ENCODE measurements around the gene BTBD16. TPM values are rescaled to one million over a fixed set of nuclear protein-coding genes. Genes with fewer than 3 reads are reported as not detected.

Gene BTBD16
- total RNA-seq, 4 donors from 2014 or later = not detected

DNA sequence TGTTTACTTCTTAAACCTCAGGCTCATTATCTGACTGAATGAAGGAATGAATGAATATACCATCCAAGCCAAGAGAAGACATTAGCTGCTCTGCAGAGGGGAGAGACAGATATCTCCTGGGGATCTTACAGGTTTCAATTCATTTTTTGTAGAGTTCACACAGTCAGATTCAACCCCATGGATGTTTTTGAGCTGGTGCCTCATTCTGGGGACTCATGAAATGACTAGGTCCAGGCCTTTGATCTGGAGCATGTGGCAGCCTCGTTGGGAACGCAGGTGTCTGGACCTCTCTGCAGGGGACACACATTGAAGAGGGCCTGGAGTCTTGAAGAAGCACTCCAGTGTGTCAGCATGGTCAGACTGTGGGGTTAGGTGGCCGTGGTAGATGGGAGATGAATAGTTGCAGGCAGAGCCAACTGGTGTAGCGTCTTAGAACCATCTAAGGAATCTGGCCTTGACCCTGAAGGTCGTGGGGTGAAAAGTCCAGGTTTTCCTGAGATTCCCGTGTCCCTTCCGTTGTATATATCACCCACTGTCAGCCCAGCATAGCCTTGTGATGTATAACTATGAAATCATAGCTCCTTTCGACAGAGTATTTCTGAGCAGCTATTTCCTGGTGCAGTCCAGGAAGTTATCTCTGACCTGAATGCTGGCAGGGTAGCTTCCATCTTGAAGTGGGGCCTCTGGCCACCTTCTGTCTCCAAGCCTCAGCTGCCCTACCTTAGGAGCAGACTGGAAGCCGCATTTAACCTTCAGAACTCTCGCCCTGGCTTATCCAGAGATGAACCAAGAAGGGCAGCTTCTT lies 22.3 kb downstream of the BTBD16 start:
- no peak for TF ChIP-seq POLR2AphosphoS5 (IDR thresholded peaks at IDR 0.05)
- no peak for TF ChIP-seq CTCF (IDR thresholded peaks at IDR 0.05)
- no peak for TF ChIP-seq EP300 (IDR thresholded peaks at IDR 0.05; ENCODE audit: low read depth)
- TF ChIP-seq POLR2A (IDR thresholded peaks at IDR 0.05) = no peak
- Histone ChIP-seq H3K27me3 (no peaks in the 10 kb centered on the region), H3K27ac (no peak overlapping the region), H3K4me3 (no peak overlapping the region), H3K9me3 (no peaks in the 10 kb centered on the region), H3K36me3 (no peaks in the 10 kb centered on the region), H3K4me1 (no peaks in the 10 kb centered on the region)
- in situ Hi-C loops (cut with MboI; ENCODE audit: low pct_ligation_motif_present in 1 of 4, low pct_unique_long_range_greater_than_20kb in 1 of 4, low sequenced_read_pairs in 3 of 4) = loop anchor here (10.0 to 25.0 kb wide), 4 partner anchors 141 to 271 kb away; partner anchors contain the start of gene DMBT1 (in 4 of the 4)
- intact Hi-C loops (cut with DNase I; ENCODE audit: low total_unique reads) = no loop called here
- DNase-seq = no peak
- 78 to 83% methylated on average over 4 to 10 of the region's 10 CpGs for WGBS, 2 donors (ENCODE audit: low coverage in 1 of 2)

DNA sequence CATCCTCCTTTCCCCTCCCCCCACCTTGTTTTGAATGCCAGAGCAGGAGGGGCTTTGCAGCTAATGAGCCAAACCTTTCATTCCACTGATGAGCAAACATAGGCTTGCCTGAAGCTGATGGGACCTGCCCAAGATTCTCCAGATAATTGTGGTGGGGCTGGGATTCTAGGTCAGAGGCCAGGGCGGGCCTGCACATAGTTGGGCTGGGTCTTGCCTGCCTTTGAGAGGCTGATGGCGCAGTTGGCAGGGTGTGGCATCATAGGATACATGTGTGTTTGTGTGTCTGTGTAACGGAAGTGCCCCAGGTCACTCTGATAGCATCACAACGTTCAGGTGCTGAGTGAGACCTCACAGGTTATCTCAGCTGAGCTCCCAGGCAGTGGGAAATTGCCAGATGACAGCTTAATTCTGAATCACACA lies 22.9 kb downstream of the BTBD16 start:
- no peaks in the 10 kb centered on the region for H3K27me3 ChIP-seq
- in situ Hi-C loops (cut with MboI; ENCODE audit: low pct_ligation_motif_present in 1 of 4, low pct_unique_long_range_greater_than_20kb in 1 of 4, low sequenced_read_pairs in 3 of 4) (loop anchor here (10.0 to 25.0 kb wide), 4 partner anchors 141 to 271 kb away; partner anchors contain the start of gene DMBT1 (in 4 of the 4)), intact Hi-C loops (cut with DNase I; ENCODE audit: low total_unique reads) (no loop called here)
- no peak overlapping the region for H3K4me3 ChIP-seq
- no peaks in the 10 kb centered on the region for H3K36me3 ChIP-seq
- TF ChIP-seq POLR2A (IDR thresholded peaks at IDR 0.05) (no peak), CTCF (IDR thresholded peaks at IDR 0.05) (no peak), EP300 (IDR thresholded peaks at IDR 0.05; ENCODE audit: low read depth) (no peak), POLR2AphosphoS5 (IDR thresholded peaks at IDR 0.05) (no peak)
- peaks cover 0 to 2% (median 0%) of the 10 kb centered on the region in 4 donors for H3K4me1 ChIP-seq
- H3K9me3 ChIP-seq = no peaks in the 10 kb centered on the region
- 63% methylated on average over 4 of the region's 4 CpGs; no CpG with 5 or more reads in 1 of the 2 donors for WGBS, 2 donors (ENCODE audit: low coverage in 1 of 2)
- H3K27ac ChIP-seq = no peak overlapping the region
- DNase-seq = no peak

- peaks cover 0 to 4% (median 0%) of the 10 kb centered on the region in 4 donors for H3K4me1 ChIP-seq
- in situ Hi-C loops (cut with MboI; ENCODE audit: low pct_ligation_motif_present in 1 of 4, low pct_unique_long_range_greater_than_20kb in 1 of 4, low sequenced_read_pairs in 3 of 4) (loop anchor here (5.0 to 25.0 kb wide), 5 partner anchors 138 to 270 kb away; partner anchors contain the start of gene DMBT1 (in 4 of the 4)), intact Hi-C loops (cut with DNase I; ENCODE audit: low total_unique reads) (loop anchor here (5.0 kb wide), 1 partner anchor 273 kb away; no protein-coding TSS in a partner anchor)
- H3K27me3 ChIP-seq = no peaks in the 10 kb centered on the region
- TF ChIP-seq EP300 (IDR thresholded peaks at IDR 0.05; ENCODE audit: low read depth) (no peak), POLR2AphosphoS5 (IDR thresholded peaks at IDR 0.05) (no peak), CTCF (IDR thresholded peaks at IDR 0.05) (no peak), POLR2A (IDR thresholded peaks at IDR 0.05) (no peak)
- 86% methylated on average over 12 of the region's 12 CpGs; no CpG with 5 or more reads in 1 of the 2 donors for WGBS, 2 donors (ENCODE audit: low coverage in 1 of 2)
- no peak for DNase-seq
- no peaks in the 10 kb centered on the region for H3K9me3 ChIP-seq
- no peaks in the 10 kb centered on the region for H3K36me3 ChIP-seq
- no peak overlapping the region for H3K4me3 ChIP-seq
- no peak overlapping the region for H3K27ac ChIP-seq
These were observed 23.7 kb downstream of the BTBD16 start for GRCh38 chr10:122294511-122295450.

Measured in transverse colon (tissue), 4 donors.